ENCODE measurements around the gene GNAZ.
A peak's percentile ranks its signal among the peaks of the same experiment; 100 is the strongest.
"Not testable (repeated sequence)": the region's sequence is repeated elsewhere in the genome, so short reads cannot be mapped to it uniquely, and the experiment has no call there.

GNAZ gene

DNA sequence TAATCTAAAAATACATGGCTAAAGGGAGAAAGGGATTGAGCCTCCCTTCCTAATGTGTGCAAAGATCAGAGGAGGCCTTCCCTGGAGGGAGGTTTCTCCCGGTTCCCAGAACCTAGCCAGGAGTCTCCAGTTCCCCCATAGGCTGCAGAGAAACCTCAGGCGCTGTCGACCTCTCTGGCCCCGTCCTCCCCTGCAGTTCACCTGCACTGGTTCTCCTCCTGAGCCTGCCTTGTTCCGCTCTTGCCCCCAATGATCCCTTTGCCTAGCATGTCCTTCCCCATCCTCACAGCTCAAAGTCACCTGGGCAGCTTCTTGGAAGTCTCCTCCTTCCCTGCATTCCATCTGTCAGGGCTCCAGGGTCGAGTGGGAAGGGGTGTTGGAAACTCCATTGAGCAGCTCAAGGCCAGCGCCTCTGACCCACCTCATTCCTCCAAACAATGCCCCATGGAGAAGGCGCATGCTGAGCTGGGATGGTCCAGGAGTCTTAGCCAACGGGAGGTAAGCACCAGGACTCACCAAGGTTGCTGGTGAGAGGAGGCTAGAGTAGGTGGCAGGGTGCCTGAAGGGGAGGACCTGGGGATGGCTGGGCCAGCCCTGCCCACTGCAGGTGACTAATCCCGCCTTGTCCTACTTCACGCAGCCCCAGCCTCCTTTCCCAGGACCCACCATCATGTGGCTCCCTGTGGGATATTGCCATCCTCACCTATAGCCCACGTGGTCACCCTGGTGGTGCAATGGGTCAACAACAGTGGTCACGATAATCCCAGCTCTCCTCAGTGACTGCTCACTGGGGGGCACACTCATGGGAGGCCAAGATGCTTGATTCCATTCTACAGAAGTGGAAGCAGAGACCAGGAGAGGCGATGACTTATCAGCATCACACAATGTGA is 56.1 kb downstream of the GNAZ start:
- Mint-ChIP-seq H3K36me3 (ENCODE audit: low read depth) (no peaks in the 10 kb centered on the region), H3K4me1 (ENCODE audit: low read depth) (no peaks in the 10 kb centered on the region), H3K27me3 (no peaks in the 10 kb centered on the region), H3K27ac (no peak overlapping the region), H3K4me3 (no peak overlapping the region), H3K9me3 (no peaks in the 10 kb centered on the region)

DNA sequence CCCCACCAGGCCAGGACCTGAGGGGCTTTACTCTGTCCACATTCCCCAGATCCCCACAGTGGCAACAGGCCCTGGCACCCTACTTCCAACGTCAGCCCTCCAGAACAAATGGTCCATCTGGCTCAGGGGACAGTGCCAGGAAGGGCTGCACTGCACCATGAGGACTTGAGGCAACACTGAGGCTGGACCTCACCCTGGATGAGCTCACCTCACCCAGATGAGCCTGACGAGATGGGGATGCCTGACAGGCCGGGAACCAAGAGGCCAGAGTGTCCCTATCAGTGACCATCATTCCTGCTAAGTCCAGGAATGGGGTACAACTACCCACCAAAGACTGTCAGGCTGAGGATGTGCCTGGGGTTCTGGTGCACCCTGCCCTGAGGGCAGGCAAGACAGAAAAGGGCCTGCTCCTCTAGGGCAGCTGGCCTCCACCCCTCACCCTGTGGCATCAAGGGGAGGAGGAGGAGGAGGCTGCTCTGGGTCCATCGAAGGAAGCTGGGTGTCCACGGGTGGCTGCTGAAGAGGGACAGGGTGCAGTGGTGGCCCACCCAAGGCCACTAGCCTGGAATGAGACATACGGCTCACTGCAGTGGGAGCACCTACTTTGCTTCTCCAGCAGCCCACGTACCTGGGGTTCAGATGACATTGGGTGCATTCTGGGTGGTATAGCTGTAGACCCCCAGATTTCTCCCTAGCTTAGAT is 56.9 kb downstream of the GNAZ start:
- Mint-ChIP-seq H3K36me3 (ENCODE audit: low read depth) (no peaks in the 10 kb centered on the region), H3K27me3 (no peaks in the 10 kb centered on the region), H3K4me1 (ENCODE audit: low read depth) (no peaks in the 10 kb centered on the region), H3K27ac (no peak overlapping the region), H3K9me3 (no peaks in the 10 kb centered on the region), H3K4me3 (no peak overlapping the region)

GRCh38 chr22:23127788-23128187 is 57.5 kb downstream of the GNAZ start:
- Mint-ChIP-seq H3K27me3 (no peaks in the 10 kb centered on the region), H3K36me3 (ENCODE audit: low read depth) (no peaks in the 10 kb centered on the region), H3K4me3 (no peak overlapping the region), H3K9me3 (no peaks in the 10 kb centered on the region), H3K4me1 (ENCODE audit: low read depth) (no peaks in the 10 kb centered on the region), H3K27ac (no peak overlapping the region)

- Mint-ChIP-seq H3K9me3 (no peaks in the 10 kb centered on the region), H3K27ac (no peak overlapping the region)
Observed at GRCh38 chr22:23128269-23129108, 58.2 kb downstream of the GNAZ start.

DNA sequence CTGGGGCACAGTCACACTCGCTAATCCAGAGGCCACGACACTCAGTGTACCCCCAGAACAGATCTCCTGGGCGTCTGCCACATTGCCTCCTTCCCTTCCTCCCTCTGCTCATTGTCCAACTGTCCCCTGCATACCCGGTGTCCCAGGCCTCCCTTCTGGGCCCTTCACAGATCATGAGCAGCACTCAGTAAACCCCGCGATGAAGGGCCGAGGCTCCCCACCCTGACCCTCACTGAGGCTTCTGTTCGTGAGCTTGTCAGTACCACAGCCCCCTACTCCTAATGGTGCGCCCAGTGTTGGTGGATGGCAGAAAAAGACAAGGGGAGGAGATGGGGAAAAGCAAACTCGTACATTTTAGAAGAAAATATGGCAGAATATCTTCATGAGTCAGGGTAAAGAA is 58.8 kb downstream of the GNAZ start:
- Mint-ChIP-seq H3K4me1 (ENCODE audit: low read depth) (no peaks in the 10 kb centered on the region), H3K4me3 (no peak overlapping the region), H3K9me3 (no peaks in the 10 kb centered on the region), H3K27me3 (no peaks in the 10 kb centered on the region), H3K27ac (no peak overlapping the region), H3K36me3 (ENCODE audit: low read depth) (no peaks in the 10 kb centered on the region)

More at GRCh38 chr22:23128269-23129108, 58.2 kb downstream of the GNAZ start:
- Mint-ChIP-seq H3K36me3 (ENCODE audit: low read depth) (no peaks in the 10 kb centered on the region), H3K4me1 (ENCODE audit: low read depth) (no peaks in the 10 kb centered on the region), H3K27me3 (no peaks in the 10 kb centered on the region), H3K4me3 (no peak overlapping the region)

- Mint-ChIP-seq H3K9me3 (no peaks in the 10 kb centered on the region), H3K4me3 (no peak overlapping the region), H3K27me3 (no peaks in the 10 kb centered on the region), H3K4me1 (ENCODE audit: low read depth) (no peaks in the 10 kb centered on the region), H3K36me3 (ENCODE audit: low read depth) (no peaks in the 10 kb centered on the region), H3K27ac (no peak overlapping the region)
Observed at GRCh38 chr22:23130697-23131096, 60.4 kb downstream of the GNAZ start.

DNA sequence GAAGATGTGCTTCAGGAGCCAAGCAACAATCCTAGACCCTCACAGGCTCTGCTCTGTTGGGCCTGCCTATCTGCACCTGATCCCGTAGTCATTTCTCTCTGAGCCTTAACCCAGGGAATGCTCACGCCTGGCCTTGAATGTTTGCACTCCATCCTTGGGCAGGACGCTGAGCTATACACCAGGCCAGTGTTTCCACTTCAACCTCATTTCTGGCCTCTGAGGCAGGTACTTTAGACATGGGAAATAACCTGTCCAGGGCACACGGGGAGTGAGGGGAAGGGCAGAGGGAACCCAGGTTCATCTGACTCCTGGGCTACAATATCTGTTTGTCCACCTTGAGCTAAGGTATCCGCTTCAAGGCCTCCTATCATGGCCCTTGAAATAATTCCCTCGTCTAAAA is 61.6 kb downstream of the GNAZ start:
- Mint-ChIP-seq H3K27me3 (no peaks in the 10 kb centered on the region), H3K9me3 (no peaks in the 10 kb centered on the region), H3K36me3 (ENCODE audit: low read depth) (no peaks in the 10 kb centered on the region), H3K4me1 (ENCODE audit: low read depth) (peaks cover 10% of the 10 kb centered on the region), H3K4me3 (no peak overlapping the region), H3K27ac (no peak overlapping the region)

DNA sequence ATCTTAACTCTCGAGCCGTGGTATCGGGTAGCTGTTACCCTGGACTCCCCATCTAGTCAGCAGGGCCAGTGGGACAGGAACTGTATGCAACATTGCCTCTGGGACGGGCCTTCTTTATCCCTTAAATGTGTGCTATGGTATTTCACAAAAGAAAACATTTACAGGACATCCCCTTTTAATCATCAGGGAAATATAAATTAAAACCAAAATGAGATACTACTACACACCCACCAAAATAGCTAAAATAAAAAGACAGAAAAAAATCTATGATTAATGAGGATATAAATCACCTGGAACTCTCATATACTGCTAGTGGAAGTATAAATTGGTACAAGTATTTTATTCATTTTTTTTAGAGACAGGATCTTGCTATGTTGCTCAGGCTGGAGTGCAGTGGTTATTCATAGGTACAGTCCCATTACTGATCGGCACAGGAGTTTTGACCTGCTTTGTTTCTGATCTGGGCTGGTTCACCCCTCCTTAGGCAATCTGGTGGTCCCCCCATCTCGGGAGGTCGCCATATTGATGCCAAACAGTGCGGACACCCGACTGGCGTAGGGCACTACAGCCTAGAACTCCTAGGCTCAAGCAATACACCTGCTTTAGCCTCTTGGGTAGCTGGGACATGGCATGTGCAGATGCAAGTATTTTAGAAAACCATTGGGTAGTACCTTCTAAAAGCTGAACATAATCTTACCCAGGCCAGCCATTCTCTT is 62.2 kb downstream of the GNAZ start:
- Mint-ChIP-seq H3K36me3 (ENCODE audit: low read depth) (no peaks in the 10 kb centered on the region), H3K4me1 (ENCODE audit: low read depth) (peaks cover 16% of the 10 kb centered on the region), H3K9me3 (no peaks in the 10 kb centered on the region), H3K27me3 (no peaks in the 10 kb centered on the region), H3K4me3 (no peak overlapping the region), H3K27ac (no peak overlapping the region)

- H3K27ac Mint-ChIP-seq, result no peak overlapping the region
- no peak overlapping the region for H3K4me3 Mint-ChIP-seq
- H3K4me1 Mint-ChIP-seq (ENCODE audit: low read depth), result peaks cover 30% of the 10 kb centered on the region
- no peaks in the 10 kb centered on the region for H3K9me3 Mint-ChIP-seq
- H3K36me3 Mint-ChIP-seq (ENCODE audit: low read depth), result no peaks in the 10 kb centered on the region
- no peaks in the 10 kb centered on the region for H3K27me3 Mint-ChIP-seq
Observed at GRCh38 chr22:23133922-23134321, 63.6 kb downstream of the GNAZ start.

DNA sequence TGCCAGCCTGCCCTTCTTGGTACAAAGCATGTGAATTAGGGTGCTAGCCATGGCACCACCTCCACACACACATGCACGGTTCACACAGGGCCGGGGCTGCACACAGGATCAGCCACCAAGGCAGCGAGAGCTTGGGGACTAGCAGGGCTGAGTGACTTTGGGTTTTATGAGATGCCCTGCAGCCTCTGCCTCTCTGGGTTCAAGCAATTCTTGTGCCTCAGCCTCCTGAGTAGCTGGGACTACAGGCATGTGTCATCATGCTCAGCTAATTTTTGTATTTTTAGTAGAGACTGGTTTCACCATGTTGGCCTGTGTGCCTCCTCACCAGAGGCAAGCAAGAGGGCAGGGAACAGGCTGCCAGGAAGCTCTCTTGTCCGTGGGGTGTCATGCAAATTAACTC is 66.7 kb downstream of the GNAZ start:
- not testable (repeated sequence) for H3K27me3 Mint-ChIP-seq; H3K36me3 Mint-ChIP-seq (ENCODE audit: low read depth); H3K9me3 Mint-ChIP-seq
- peak overlapping the region; percentile 19 for H3K4me3 Mint-ChIP-seq
- H3K27ac Mint-ChIP-seq, result peak overlapping the region; percentile 86
- H3K4me1 Mint-ChIP-seq (ENCODE audit: low read depth), result peaks cover 52% of the 10 kb centered on the region

GRCh38 chr22:23137468-23137867 is 67.1 kb downstream of the GNAZ start:
- Mint-ChIP-seq H3K4me1 (ENCODE audit: low read depth) (peaks cover 57% of the 10 kb centered on the region), H3K27me3 (no peaks in the 10 kb centered on the region), H3K9me3 (no peaks in the 10 kb centered on the region), H3K4me3 (peak overlapping the region; percentile 19), H3K36me3 (ENCODE audit: low read depth) (no peaks in the 10 kb centered on the region), H3K27ac (peak overlapping the region; percentile 86)

- Mint-ChIP-seq H3K27ac (peak overlapping the region; percentile 86), H3K9me3 (no peaks in the 10 kb centered on the region), H3K36me3 (ENCODE audit: low read depth) (no peaks in the 10 kb centered on the region), H3K4me1 (ENCODE audit: low read depth) (peaks cover 62% of the 10 kb centered on the region), H3K27me3 (no peaks in the 10 kb centered on the region), H3K4me3 (peak overlapping the region; percentile 21)
Observed at GRCh38 chr22:23137905-23138561, 67.7 kb downstream of the GNAZ start.

DNA sequence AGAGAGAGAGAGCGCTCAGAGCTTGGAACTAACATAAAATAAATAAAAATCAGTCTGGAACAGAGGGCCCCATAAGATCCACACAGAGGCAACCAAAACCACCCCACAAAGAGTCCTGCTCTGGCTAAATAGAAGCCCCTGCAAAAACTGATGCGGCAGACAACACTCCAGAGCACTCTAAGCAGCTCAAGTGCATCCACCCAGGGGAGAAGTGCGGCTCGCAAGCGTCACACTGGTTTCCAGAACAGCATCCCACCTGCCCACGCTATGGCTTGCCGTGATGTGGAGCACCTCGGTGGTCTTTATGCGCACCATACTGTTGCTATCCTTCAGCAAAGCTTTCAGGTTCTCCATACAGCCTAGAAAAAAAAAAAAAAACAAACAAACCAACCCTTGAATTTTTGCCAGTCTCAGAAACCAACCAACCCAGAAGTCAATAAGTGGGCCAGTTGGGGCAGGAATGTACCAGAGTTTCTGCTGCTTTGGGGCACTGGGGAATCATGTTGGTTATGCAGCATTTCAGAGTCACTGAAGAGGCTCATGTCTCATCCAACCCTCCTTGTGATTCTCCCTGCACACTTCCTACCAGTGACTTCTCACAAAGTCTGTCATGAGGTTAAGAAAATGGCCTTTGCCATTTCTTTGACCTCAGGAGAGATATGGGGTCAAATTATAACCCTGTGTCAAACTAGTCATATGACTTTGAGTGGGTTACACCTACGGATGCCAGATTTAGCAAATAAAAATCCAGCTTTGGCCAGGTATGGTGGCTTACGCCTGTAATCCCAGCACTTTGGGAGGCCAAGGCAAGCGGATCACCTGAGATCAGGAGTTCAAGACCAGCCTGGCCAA is 68.5 kb downstream of the GNAZ start:
- H3K4me1 Mint-ChIP-seq (ENCODE audit: low read depth), result peaks cover 66% of the 10 kb centered on the region

More for the DNA sequence above, 68.5 kb downstream of the GNAZ start:
- Mint-ChIP-seq H3K36me3 (ENCODE audit: low read depth) (no peaks in the 10 kb centered on the region), H3K27me3 (no peaks in the 10 kb centered on the region), H3K9me3 (no peaks in the 10 kb centered on the region), H3K4me3 (no peak overlapping the region), H3K27ac (peak overlapping the region; percentile 86)

Data from stimulated activated naive CD8-positive, alpha-beta T cell treated with anti-CD3 and anti-CD28 coated beads, Interleukin-15, Interleukin-2, amounts not matched to agents 100 ng/mL and 50 ng/mL, for 24 hours (primary cell).